ENCODE results near the gene HMGXB4.

Gene HMGXB4

GRCh38 chr22:35258191-35258988 is 1.1 kb downstream of the HMGXB4 start:
- DNase-seq: peak; percentile 49

GRCh38 chr22:35264986-35265385 is 7.7 kb downstream of the HMGXB4 start:
- DNase-seq: no peak

DNA sequence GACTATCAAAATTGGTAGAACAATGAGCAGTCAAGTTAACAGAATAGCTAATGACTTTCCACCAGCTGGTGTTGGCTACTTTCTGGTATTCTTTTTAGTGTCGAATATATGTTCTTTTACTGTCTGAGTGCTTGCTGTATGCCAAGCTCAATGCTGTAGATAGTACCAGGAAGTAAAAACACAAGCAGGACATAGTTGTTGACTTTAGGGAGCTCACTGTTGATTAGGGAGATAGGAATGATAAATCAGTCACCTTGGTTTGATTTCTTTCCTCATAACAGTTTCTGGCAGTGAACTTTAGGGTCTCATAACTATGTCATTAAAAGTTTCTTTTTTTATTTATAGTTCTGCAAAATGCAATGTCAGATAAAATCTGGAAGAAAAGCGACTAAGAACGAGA is 9.0 kb downstream of the HMGXB4 start:
- no peak for DNase-seq

DNA sequence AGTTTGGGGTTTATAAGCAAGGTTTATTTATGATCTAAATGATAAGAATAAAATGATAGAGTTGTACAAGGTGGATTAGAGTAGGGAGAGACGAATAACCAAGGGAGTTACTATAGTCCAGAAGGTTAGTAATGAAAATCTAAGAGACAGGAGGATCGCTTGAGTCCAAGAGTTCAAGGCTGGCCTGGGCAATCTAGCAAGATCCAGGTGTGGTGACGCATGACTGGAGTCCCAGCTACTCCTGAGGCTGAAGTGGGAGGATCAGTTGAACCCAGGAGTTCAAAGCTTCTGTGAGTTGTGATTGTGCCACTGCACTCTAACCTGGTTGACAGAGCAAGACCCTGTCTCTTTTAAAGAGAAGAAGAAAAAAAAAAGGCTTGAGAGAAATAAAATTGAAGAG is 12.3 kb downstream of the HMGXB4 start:
- no peak for DNase-seq

GRCh38 chr22:35274154-35274871 is 17.0 kb downstream of the HMGXB4 start:
- DNase-seq: no peak

DNA sequence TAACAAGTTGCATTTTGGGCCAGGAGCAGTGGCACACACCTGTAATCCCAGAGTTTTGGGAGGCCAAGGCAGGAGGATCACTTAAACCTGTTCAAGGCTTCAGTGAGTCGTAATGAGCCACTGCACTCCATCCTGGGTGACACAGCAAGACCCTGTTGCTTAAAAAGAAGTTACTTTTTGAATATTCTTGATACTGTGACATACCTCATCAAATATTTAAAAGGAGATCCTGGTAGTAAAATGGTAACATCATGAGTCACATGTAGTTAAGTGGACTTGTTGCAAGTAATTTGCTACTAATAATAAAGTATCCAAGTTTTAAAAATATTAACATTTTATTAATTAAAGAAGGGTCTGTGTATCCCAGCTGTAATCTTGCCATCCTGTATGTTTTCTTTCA is 18.3 kb downstream of the HMGXB4 start:
- peak; percentile 34 for DNase-seq

- DNase-seq: no peak
Observed at GRCh38 chr22:35276019-35276418, 18.7 kb downstream of the HMGXB4 start.

GRCh38 chr22:35288116-35288515 is 30.8 kb downstream of the HMGXB4 start:
- no peak for DNase-seq

- DNase-seq: no peak
Observed at GRCh38 chr22:35292786-35293185, 35.5 kb downstream of the HMGXB4 start.

GRCh38 chr22:35296051-35296450 is 38.8 kb downstream of the HMGXB4 start:
- DNase-seq: no peak

DNA sequence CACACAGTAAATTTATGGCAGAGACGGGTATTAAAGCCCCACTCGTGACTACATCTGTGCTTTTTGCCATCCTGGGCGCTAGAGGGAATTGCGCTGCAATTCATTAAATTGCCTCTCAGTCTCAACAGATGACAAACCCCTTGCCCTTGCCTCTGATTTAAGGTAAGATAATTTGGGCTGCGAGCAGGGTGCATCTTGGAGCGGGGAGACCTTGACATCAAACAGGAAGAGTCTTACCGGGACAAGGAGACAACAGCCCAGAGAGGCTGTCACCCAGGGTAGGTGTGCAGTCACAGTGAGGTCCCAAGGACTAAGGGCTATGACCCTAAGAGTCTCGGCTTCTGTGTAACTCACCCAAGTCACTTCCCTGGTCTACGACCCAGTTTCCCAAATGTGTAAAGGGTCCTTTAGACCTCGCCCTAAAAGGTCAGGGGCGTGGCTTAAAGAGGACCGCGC is 42.0 kb downstream of the HMGXB4 start:
- DNase-seq: no peak

GRCh38 chr22:35299673-35300499 is 42.6 kb downstream of the HMGXB4 start, which contains the start of gene TOM1:
TOM1 (plus strand) TSS chr22:35299894; CDS start chr22:35299929, 35 bp downstream.
- peak; percentile 99 for DNase-seq

DNA sequence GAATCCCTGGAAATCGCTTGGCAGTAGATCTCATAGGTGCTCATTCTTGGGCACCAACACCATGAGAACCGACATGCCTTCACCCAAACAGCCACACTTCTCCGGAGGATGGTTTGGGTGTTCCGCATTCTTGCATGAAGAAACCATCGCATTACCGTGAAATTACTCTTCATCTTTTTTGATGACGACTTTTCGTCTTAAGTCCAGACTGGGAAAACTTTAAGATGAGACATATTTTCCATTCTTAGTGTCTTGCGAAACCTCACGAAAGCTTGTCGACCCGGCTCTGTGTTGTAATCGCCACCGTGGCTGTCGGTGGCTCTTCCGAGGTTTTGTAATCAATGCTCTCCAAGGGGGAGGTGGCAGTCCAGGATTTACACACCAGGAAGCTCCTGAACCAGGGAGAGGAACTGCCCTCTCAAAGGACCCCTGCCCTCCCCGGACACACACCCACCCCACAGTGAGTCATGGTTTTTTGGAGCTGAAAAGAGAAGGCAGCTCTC is 44.1 kb downstream of the HMGXB4 start:
- DNase-seq: peak; percentile 90

GRCh38 chr22:35303029-35303624 is 45.8 kb downstream of the HMGXB4 start:
- DNase-seq: no peak

DNA sequence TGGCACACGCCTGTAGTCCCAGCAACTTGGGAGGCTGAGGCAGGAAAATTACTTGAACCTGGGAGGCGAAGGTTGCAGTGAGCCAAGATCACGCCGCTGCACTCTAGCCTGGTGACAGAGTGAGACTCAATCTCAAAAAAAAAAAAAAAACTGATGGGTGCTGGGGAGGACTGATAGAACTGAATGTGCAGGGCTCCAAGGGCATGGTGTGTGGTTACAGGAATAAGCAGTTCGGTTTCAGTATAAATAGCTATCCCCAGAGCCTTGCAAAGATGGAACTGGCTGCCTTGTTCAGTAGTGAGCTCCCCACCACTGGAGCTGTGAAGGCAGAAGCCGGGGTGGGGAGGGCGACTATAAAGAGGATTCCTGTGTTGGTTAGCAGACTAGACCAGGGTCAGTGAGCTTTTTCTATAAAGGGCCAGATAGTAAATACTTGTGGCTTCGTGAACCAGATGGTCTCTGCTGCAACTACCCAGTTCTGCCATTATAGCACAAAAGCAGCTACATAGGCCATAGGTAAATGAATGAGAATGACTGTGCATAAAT is 48.3 kb downstream of the HMGXB4 start:
- no peak for DNase-seq

DNA sequence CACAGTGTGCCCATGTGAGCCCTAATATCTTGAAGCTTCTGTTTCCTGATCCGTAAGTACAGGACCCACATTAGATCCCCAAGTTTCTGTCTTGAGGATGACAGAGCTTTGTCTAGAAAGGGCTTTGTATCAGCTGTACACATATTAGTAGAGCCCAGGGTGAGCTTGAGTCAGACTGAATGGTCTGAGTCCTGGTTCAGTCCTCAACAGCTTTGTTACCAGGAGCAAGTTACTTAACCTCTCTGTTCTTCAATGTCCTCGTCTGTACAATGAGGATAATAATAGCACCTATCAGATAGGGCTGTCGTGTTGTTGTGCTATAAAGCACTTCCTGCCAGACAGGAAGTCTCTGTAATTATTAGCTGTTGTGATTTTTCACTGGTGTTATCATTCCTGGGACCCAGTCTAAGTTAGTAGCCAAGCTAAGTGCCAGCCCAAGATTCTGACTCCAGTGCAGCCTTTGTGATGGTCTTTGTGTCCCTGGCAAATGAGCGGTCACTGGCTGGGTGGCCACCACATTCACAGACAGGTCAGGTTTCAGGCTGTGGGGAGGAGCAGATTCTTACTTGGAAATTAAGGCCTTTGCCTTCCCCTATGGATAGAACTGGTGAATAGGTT is 49.2 kb downstream of the HMGXB4 start:
- DNase-seq: no peak

DNA sequence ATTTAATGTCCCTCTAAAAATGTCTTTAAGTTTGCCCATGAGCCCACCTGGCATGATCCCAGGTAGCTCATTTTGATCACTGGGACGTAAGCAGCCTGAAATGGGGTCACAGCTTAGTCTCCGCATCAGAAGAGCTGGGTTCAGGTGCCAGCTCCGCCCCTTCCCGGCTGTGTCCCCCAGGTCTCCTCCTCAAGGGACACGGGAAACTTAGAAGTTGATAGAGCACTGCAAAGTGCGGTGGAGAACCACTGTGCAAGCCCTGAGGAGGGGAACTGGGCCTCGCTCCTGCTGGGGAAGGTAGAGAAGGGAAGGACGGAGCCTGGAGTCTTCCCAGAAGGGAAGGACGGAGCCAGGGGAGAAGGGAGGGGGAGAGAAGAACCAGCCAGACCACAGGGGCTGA is 50.1 kb downstream of the HMGXB4 start:
- no peak for DNase-seq

- DNase-seq: no peak
Observed at GRCh38 chr22:35307892-35308291, 50.6 kb downstream of the HMGXB4 start.

GRCh38 chr22:35308480-35309021 is 51.3 kb downstream of the HMGXB4 start:
- DNase-seq: no peak

DNA sequence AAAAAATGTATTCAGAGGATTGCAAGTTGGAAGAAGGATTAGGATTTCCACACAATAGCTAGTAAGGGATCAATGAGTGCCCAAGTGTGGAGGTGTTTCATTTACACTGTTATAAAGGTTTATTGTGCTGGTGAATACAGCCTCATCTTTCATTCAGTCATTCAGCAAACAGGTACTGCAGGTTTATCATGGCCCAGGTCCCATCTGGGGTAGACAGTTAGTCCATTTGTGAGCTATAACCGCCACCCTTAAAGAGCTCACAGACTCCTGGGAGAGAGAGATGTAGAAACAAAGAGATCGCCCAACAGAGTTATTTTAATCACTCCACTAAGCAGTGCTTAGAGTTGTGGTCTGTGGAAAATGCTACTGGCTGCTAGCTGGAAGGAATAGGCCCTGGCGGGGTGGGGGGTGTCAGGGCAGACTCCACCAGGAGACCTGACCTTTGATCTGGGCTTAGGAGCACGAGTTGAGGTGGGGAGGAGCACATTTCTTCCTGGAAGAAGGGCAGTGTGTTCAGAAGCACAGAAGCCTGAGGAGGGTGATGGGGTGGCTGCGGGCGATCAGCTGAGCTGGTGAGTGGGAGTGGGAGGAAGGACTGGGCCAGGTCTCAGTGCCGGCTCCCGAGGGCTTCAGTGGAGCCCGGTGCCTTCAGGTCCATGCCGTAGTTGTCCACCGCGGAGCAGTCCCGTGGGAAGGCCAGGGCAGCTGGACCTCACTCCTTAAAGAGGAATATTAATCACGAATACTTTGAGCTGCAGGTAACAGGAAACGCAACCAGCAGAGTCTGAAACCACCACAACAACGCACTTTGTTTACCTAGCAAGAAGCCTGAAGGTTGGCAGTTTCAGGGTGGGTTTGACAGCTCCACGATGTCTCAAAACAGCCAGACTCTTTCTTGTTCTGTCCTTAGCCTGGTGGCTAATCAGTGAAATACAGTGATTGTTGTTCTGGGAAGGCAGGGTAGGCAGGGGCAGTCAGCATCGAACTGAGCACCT is 53.6 kb downstream of the HMGXB4 start:
- DNase-seq: no peak

All from fibroblast of skin of abdomen (primary cell).